Panc1 (cell line): ENCODE measurements around the gene ARPP19.

Source experiments
- CTCF ChIP-seq: fragments of 450-650 bp; IDR thresholded peaks from 2 replicates; pipeline ENCODE4 v1.5.1; 2017; ENCODE audit warnings: mild to moderate bottlenecking
- POLR2AphosphoS5 ChIP-seq: IDR thresholded peaks from 2 replicates; pipeline ENCODE4 v1.6.1; 2012; ENCODE audit warnings: mild to moderate bottlenecking, low read depth, low read length, moderate library complexity
- SIN3A ChIP-seq: IDR thresholded peaks from 2 replicates; pipeline ENCODE4 v1.6.1; 2012; ENCODE audit warnings: low read depth, mild to moderate bottlenecking, low read length, moderate library complexity, borderline replicate concordance; ENCODE audit not compliant: insufficient read depth

GRCh38 chr15:52523647-52524046 is 45.2 kb downstream of the ARPP19 start:
- TF ChIP-seq SIN3A (no peak), CTCF (no peak), POLR2AphosphoS5 (no peak)
